H1 (cell line): ENCODE data around the gene HOTAIR.

Source experiments
- EP300 ChIP-seq, 2 experiments: IDR thresholded peaks; 1 replicate in 1 of 2; 2 replicates in 1 of 2; pipeline ENCODE4 v1.6.1; 2011 to 2012; ENCODE audit warnings: low read depth in 2 of 2, low read length in 2 of 2, mild to moderate bottlenecking in 2 of 2, borderline replicate concordance in 1 of 2, inconsistent platforms in 1 of 2, moderate library complexity in 1 of 2
- JUND ChIP-seq: IDR thresholded peaks from 2 replicates; pipeline ENCODE4 v1.6.1; 2011; ENCODE audit warnings: mild to moderate bottlenecking, improper control_type of control experiment, low read length
- KDM1A ChIP-seq: fragments of 200-600, 300-600 bp; sonication (generic); IDR thresholded peaks from 2 replicates; pipeline ENCODE4 v1.7.1; 2016; ENCODE audit warnings: mild to moderate bottlenecking, low read length, borderline replicate concordance
- MAFK ChIP-seq: IDR thresholded peaks from 2 replicates; pipeline ENCODE4 v1.6.1; 2012; ENCODE audit warnings: low read depth, mild to moderate bottlenecking, improper control_type of control experiment, low read length
- POLR2A ChIP-seq, 2 experiments: IDR thresholded peaks; 1 replicate in 1 of 2; 2 replicates in 1 of 2; pipeline ENCODE4 v1.6.1; 2011; ENCODE audit warnings: low read depth in 2 of 2, low read length in 2 of 2, mild to moderate bottlenecking in 2 of 2; ENCODE audit errors: control extremely low read depth in 1 of 2
- RNF2 ChIP-seq: fragments of 200-900, 300-1000 bp; sonication (generic); IDR thresholded peaks from 2 replicates; pipeline ENCODE4 v1.7.1; 2016; ENCODE audit warnings: borderline replicate concordance, low read depth, mild to moderate bottlenecking, antibody characterized with exemption, low read length; ENCODE audit not compliant: poor library complexity, severe bottlenecking; ENCODE audit errors: missing control alignments
- YY1 ChIP-seq: IDR thresholded peaks from 2 replicates; pipeline ENCODE4 v1.6.1; 2011; ENCODE audit warnings: low read depth, mild to moderate bottlenecking, low read length
- TF ChIP-seq, protein P1 (sequence below), 3 experiments: IDR thresholded peaks; 1 replicate in 2 of 3; 2 replicates in 1 of 3; pipeline versions ENCODE4 v1.5.1 to v1.6.1; 2011; ENCODE audit warnings: low read length in 3 of 3, mild to moderate bottlenecking in 3 of 3, inconsistent platforms in 2 of 3, low read depth in 1 of 3, moderate library complexity in 1 of 3; ENCODE audit not compliant: insufficient read depth in 1 of 3; ENCODE audit errors: control extremely low read depth in 1 of 3
- TF ChIP-seq, protein P2 (sequence below): IDR thresholded peaks from 2 replicates; pipeline ENCODE4 v1.6.1; 2012; ENCODE audit warnings: inconsistent platforms

DNA sequence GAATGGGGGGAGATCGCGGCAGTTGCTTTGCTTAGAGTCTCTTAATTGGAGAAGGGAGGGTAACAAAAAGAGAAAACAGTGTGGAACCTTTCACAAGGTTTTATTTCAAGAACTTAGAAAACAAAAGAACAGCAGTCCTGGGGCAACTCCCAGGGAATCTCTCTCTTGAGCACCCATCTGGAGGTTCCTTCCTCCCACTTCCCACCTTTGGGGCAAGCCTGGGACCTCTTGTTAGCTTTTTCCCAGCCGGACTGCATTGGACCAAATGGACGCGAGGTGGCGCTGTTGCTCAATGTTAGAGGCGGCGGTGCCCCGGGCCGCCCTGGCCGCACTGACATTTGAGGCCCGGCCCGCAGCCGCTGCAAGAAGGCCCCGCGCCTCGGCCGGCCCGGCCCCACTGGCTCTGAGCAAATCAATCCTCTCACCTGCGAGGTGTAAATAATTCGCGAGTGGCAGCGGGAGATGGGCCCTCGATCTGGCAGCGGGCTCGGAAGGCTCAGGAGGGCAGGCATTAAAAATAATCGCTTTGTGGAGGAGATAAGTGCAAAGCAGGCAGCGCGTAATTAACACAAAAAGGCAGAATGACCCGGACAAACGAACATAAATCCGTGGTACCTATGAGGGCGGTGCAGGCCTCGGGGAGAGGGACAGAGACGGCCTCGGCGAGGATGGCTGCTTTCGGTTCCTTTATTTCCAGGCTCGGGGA, 31.3 kb upstream of the HOTAIR start:
- TF ChIP-seq JUND = no peak
- no peak for TF ChIP-seq KDM1A
- TF ChIP-seq, protein P1, sequence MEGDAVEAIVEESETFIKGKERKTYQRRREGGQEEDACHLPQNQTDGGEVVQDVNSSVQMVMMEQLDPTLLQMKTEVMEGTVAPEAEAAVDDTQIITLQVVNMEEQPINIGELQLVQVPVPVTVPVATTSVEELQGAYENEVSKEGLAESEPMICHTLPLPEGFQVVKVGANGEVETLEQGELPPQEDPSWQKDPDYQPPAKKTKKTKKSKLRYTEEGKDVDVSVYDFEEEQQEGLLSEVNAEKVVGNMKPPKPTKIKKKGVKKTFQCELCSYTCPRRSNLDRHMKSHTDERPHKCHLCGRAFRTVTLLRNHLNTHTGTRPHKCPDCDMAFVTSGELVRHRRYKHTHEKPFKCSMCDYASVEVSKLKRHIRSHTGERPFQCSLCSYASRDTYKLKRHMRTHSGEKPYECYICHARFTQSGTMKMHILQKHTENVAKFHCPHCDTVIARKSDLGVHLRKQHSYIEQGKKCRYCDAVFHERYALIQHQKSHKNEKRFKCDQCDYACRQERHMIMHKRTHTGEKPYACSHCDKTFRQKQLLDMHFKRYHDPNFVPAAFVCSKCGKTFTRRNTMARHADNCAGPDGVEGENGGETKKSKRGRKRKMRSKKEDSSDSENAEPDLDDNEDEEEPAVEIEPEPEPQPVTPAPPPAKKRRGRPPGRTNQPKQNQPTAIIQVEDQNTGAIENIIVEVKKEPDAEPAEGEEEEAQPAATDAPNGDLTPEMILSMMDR (IDR thresholded peaks at IDR 0.05; ENCODE audit: control extremely low read depth in 1 of 3, insufficient read depth in 1 of 3, low read depth in 1 of 3, low read length in 3 of 3) = peak; percentile 88 to 97 (median 89)
- TF ChIP-seq EP300 (IDR thresholded peaks at IDR 0.05; ENCODE audit: borderline replicate concordance in 1 of 2, low read depth in 2 of 2, low read length in 2 of 2) = no peak
- no peak for TF ChIP-seq POLR2A (IDR thresholded peaks at IDR 0.05; ENCODE audit: control extremely low read depth in 1 of 2, low read depth in 2 of 2, low read length in 2 of 2)
- TF ChIP-seq, protein P2, sequence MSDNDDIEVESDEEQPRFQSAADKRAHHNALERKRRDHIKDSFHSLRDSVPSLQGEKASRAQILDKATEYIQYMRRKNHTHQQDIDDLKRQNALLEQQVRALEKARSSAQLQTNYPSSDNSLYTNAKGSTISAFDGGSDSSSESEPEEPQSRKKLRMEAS = no peak
- TF ChIP-seq RNF2 = no peak
- no peak for TF ChIP-seq MAFK
- no peak for TF ChIP-seq YY1
